ENCODE measurements around the gene SLC43A2. TPM values are rescaled to one million over a fixed set of nuclear protein-coding genes. Genes with fewer than 3 reads are reported as not detected.

SLC43A2 gene
- total and polyA plus RNA-seq, 4 donors, result 0.63 to 7.9 (median 4.7) TPM

DNA sequence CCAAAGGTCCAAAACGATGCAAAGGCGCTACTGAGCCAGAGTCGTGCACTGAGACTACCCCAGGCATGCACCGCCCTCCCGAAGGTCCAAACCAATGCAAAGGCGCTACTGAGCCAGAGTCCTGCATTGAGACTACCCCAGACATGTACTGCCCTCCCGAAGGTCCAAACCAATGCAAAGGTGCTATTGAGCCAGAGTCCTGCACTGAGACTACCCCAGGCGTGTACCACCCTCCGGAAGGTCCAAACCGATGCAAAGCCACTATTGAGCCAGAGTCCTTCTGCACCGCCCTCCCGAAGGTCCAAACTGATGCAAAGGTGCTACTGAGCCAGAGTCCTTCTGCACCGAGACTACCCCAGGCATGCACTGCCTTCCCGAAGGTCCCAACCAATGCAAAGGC, 27.1 kb downstream of the SLC43A2 start:
- Histone ChIP-seq H3K4me3 (ENCODE audit: low read depth in 1 of 3, low read length in 3 of 3) (no peak overlapping the region), H3K9me3 (ENCODE audit: control insufficient read depth in 4 of 4, low read length in 3 of 4) (no peaks in the 10 kb centered on the region), H3K9ac (ENCODE audit: low read depth in 1 of 2, low read length in 2 of 2) (no peak overlapping the region), H3K4me1 (ENCODE audit: control insufficient read depth in 4 of 4, insufficient read depth in 4 of 4, low read length in 3 of 4) (peaks cover 0 to under 1% (median under 1%) of the 10 kb centered on the region in 4 donors), H3K27ac (ENCODE audit: low read depth in 1 of 2, low read length in 2 of 2) (no peak overlapping the region), H3K36me3 (ENCODE audit: control insufficient read depth in 4 of 4, insufficient read depth in 3 of 4, low read depth in 1 of 4, low read length in 3 of 4) (no peaks in the 10 kb centered on the region), H3K27me3 (ENCODE audit: control insufficient read depth in 4 of 4, insufficient read depth in 4 of 4, low read length in 3 of 4) (no peaks in the 10 kb centered on the region)
- 97% methylated on average over 14 of the region's 14 CpGs for WGBS
- TF ChIP-seq GABPA (IDR thresholded peaks at IDR 0.05 in 1 of 2, conservative IDR thresholded peaks at IDR 0.05 in 1 of 2) (no peak), SP1 (IDR thresholded peaks at IDR 0.05) (no peak)
- no peak for DNase-seq (ENCODE audit: low spot score)

GRCh38 chr17:1598399-1599095, 30.1 kb downstream of the SLC43A2 start:
- no peaks in the 10 kb centered on the region for H3K27me3 ChIP-seq (ENCODE audit: control insufficient read depth in 4 of 4, insufficient read depth in 4 of 4, low read length in 3 of 4)
- TF ChIP-seq MAX (IDR thresholded peaks at IDR 0.05) (no peak), HNF4G (IDR thresholded peaks at IDR 0.05) (no peak), JUND (IDR thresholded peaks at IDR 0.05) (no peak), RXRA (IDR thresholded peaks at IDR 0.05) (no peak)
- TF ChIP-seq, protein P1, sequence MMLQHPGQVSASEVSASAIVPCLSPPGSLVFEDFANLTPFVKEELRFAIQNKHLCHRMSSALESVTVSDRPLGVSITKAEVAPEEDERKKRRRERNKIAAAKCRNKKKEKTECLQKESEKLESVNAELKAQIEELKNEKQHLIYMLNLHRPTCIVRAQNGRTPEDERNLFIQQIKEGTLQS (IDR thresholded peaks at IDR 0.05), result no peak
- no peak overlapping the region for H3K27ac ChIP-seq (ENCODE audit: low read depth in 1 of 2, low read length in 2 of 2)
- 96% methylated on average over 8 of the region's 8 CpGs for WGBS
- H3K4me3 ChIP-seq (ENCODE audit: low read depth in 1 of 3, low read length in 3 of 3), result no peak overlapping the region
- no peak overlapping the region for H3K9ac ChIP-seq (ENCODE audit: low read depth in 1 of 2, low read length in 2 of 2)
- DNase-seq (ENCODE audit: low spot score), result no peak
- H3K4me1 ChIP-seq (ENCODE audit: control insufficient read depth in 4 of 4, insufficient read depth in 4 of 4, low read length in 3 of 4), result no peaks in the 10 kb centered on the region
- no peaks in the 10 kb centered on the region for H3K36me3 ChIP-seq (ENCODE audit: control insufficient read depth in 4 of 4, insufficient read depth in 3 of 4, low read depth in 1 of 4, low read length in 3 of 4)
- H3K9me3 ChIP-seq (ENCODE audit: control insufficient read depth in 4 of 4, low read length in 3 of 4), result no peaks in the 10 kb centered on the region

DNA sequence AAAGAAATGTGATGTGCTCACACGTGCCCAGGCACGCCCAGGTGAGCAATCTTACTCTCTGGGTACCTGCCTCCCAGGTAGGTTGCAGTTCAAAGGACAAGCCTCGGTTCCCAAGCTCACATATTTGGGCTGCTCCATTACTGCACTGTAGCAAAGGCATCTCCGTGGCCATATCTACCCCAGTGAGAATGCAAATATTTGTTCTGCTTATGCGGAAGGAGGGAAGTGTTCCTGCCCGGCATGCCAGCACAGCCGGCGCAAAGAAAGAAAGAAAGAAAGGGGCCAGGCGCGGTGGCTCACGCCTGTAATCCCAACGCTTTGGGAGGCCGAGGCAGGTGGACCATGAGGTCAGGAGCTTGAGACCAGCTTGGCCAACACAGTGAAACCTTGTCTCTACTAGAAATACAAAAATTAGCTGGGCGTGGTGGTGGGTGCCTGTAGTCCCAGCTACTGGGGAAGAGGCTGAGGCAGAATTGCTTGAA, 30.7 kb downstream of the SLC43A2 start:
- Histone ChIP-seq H3K9ac (ENCODE audit: low read depth in 1 of 2, low read length in 2 of 2) (no peak overlapping the region), H3K9me3 (ENCODE audit: control insufficient read depth in 4 of 4, low read length in 3 of 4) (no peaks in the 10 kb centered on the region), H3K4me3 (ENCODE audit: low read depth in 1 of 3, low read length in 3 of 3) (no peak overlapping the region), H3K27me3 (ENCODE audit: control insufficient read depth in 4 of 4, insufficient read depth in 4 of 4, low read length in 3 of 4) (no peaks in the 10 kb centered on the region), H3K4me1 (ENCODE audit: control insufficient read depth in 4 of 4, insufficient read depth in 4 of 4, low read length in 3 of 4) (no peaks in the 10 kb centered on the region), H3K36me3 (ENCODE audit: control insufficient read depth in 4 of 4, insufficient read depth in 3 of 4, low read depth in 1 of 4, low read length in 3 of 4) (no peaks in the 10 kb centered on the region), H3K27ac (ENCODE audit: low read depth in 1 of 2, low read length in 2 of 2) (no peak overlapping the region)
- TF ChIP-seq CTCF (IDR thresholded peaks at IDR 0.05; ENCODE audit: low read depth, low read length, missing input control), result no peak
- no peak for TF ChIP-seq JUND (IDR thresholded peaks at IDR 0.05)
- no peak for TF ChIP-seq HNF4G (IDR thresholded peaks at IDR 0.05)
- TF ChIP-seq FOXA2 (IDR thresholded peaks at IDR 0.05), result no peak
- TF ChIP-seq, protein P1 (IDR thresholded peaks at IDR 0.05), result no peak
- no peak for TF ChIP-seq YY1 (IDR thresholded peaks at IDR 0.05)
- TF ChIP-seq SP1 (IDR thresholded peaks at IDR 0.05), result no peak
- no peak for TF ChIP-seq EGR1 (IDR thresholded peaks at IDR 0.05; ENCODE audit: low read depth in 2 of 2)
- TF ChIP-seq RAD21 (IDR thresholded peaks at IDR 0.05), result no peak
- TF ChIP-seq TAF1 (conservative IDR thresholded peaks at IDR 0.05), result no peak
- no peak for TF ChIP-seq REST (IDR thresholded peaks at IDR 0.05)
- TF ChIP-seq RXRA (IDR thresholded peaks at IDR 0.05), result no peak
- TF ChIP-seq ZBTB33 (IDR thresholded peaks at IDR 0.05), result no peak
- TF ChIP-seq MAX (IDR thresholded peaks at IDR 0.05), result no peak
- TF ChIP-seq HNF4A (conservative IDR thresholded peaks at IDR 0.05), result no peak
- TF ChIP-seq GABPA (IDR thresholded peaks at IDR 0.05 in 1 of 2, conservative IDR thresholded peaks at IDR 0.05 in 1 of 2), result no peak
- TF ChIP-seq FOXA1 (IDR thresholded peaks at IDR 0.05), result no peak
- TF ChIP-seq NR2F2 (IDR thresholded peaks at IDR 0.05), result no peak
- WGBS, result 76% methylated on average over 14 of the region's 14 CpGs
- no peak for DNase-seq (ENCODE audit: low spot score)

All from liver (tissue), 9 donors.